ENCODE data around the gene ABITRAM. TPM values are rescaled to one million over a fixed set of nuclear protein-coding genes. Genes with fewer than 3 reads are reported as not detected.
"Not testable (repeated sequence)": the region's sequence is repeated elsewhere in the genome, so short reads cannot be mapped to it uniquely, and the experiment has no call there.

Gene ABITRAM
- total RNA-seq, 2 donors from 2014 or later = 11.0 to 13.9 TPM

- ATAC-seq; intact Hi-C loops (cut with DNase I, micrococcal nuclease); DNase-seq: not testable (repeated sequence)
These were observed 13.8 kb upstream of the ABITRAM start for GRCh38 chr9:108920401-108920800.

- intact Hi-C loops (cut with DNase I, micrococcal nuclease) = no loop called here
- DNase-seq = no peak
- peak; percentile 74 for ATAC-seq
These were observed 13.0 kb upstream of the ABITRAM start for GRCh38 chr9:108921200-108921599.

- DNase-seq (no peak), ATAC-seq (no peak)
- intact Hi-C loops (cut with DNase I, micrococcal nuclease) = no loop called here
These were observed 9.7 kb upstream of the ABITRAM start for GRCh38 chr9:108924466-108924865.

- no peak for ATAC-seq
- intact Hi-C loops (cut with DNase I, micrococcal nuclease) = no loop called here
- DNase-seq = no peak
These were observed 5.8 kb upstream of the ABITRAM start for GRCh38 chr9:108928386-108928785.

GRCh38 chr9:108933231-108933717 is 926 bp upstream of the ABITRAM start:
- DNase-seq = no peak
- intact Hi-C loops (cut with DNase I, micrococcal nuclease) = no loop called here
- ATAC-seq = peak; percentile 13

GRCh38 chr9:108933718-108934322 is 380 bp upstream of the ABITRAM start, which contains the start of gene ELP1:
TSS of gene ELP1 (minus strand) at chr9:108934124. CDS start at chr9:108931146, 2,978 bp downstream.
- intact Hi-C loops (cut with DNase I, micrococcal nuclease) = no loop called here
- peak; percentile 93 to 95 for DNase-seq
- ATAC-seq = peak; percentile 92

GRCh38 chr9:108937561-108938305 is 3.5 kb downstream of the ABITRAM start:
- intact Hi-C loops (cut with DNase I, micrococcal nuclease) = no loop called here
- DNase-seq = no peak
- no peak for ATAC-seq

- no peak for DNase-seq
- no peak for ATAC-seq
- intact Hi-C loops (cut with DNase I, micrococcal nuclease) = no loop called here
These were observed 5.8 kb downstream of the ABITRAM start for GRCh38 chr9:108939975-108940374.

- intact Hi-C loops (cut with DNase I, micrococcal nuclease) = no loop called here
- no peak for ATAC-seq
- no peak for DNase-seq
These were observed 16.0 kb downstream of the ABITRAM start for GRCh38 chr9:108950168-108950567.

GRCh38 chr9:108951578-108951977 is 17.4 kb downstream of the ABITRAM start:
- ATAC-seq = no peak
- intact Hi-C loops (cut with DNase I, micrococcal nuclease) = no loop called here
- DNase-seq = no peak

- DNase-seq (no peak), ATAC-seq (peak; percentile 38)
- intact Hi-C loops (cut with DNase I, micrococcal nuclease) = no loop called here
These were observed 19.9 kb downstream of the ABITRAM start for GRCh38 chr9:108953983-108954574.

GRCh38 chr9:108956022-108956630 is 21.9 kb downstream of the ABITRAM start:
- ATAC-seq (no peak), DNase-seq (no peak)
- intact Hi-C loops (cut with DNase I, micrococcal nuclease) = no loop called here

- intact Hi-C loops (cut with DNase I, micrococcal nuclease) = no loop called here
- no peak for ATAC-seq
- DNase-seq = no peak
These were observed 22.4 kb downstream of the ABITRAM start for GRCh38 chr9:108956631-108957026.

- intact Hi-C loops (cut with DNase I, micrococcal nuclease) = no loop called here
- no peak for DNase-seq
- no peak for ATAC-seq
These were observed 26.1 kb downstream of the ABITRAM start for GRCh38 chr9:108960331-108960730.

- intact Hi-C loops (cut with DNase I, micrococcal nuclease) = no loop called here
- DNase-seq = no peak
- ATAC-seq = no peak
These were observed 27.0 kb downstream of the ABITRAM start for GRCh38 chr9:108961151-108961550.

- no peak for ATAC-seq
- no peak for DNase-seq
These were observed 29.4 kb downstream of the ABITRAM start for GRCh38 chr9:108963459-108964143.

GRCh38 chr9:108967916-108968315 is 33.7 kb downstream of the ABITRAM start:
- ATAC-seq (no peak), DNase-seq (no peak)
- intact Hi-C loops (cut with DNase I, micrococcal nuclease) = no loop called here

More at GRCh38 chr9:108963459-108964143, 29.4 kb downstream of the ABITRAM start:
- intact Hi-C loops (cut with DNase I, micrococcal nuclease) = no loop called here

- intact Hi-C loops (cut with DNase I, micrococcal nuclease); DNase-seq; ATAC-seq: not testable (repeated sequence)
These were observed 37.2 kb downstream of the ABITRAM start for GRCh38 chr9:108971392-108971791.

GRCh38 chr9:108972186-108972585 is 38.0 kb downstream of the ABITRAM start:
- intact Hi-C loops (cut with DNase I, micrococcal nuclease) = no loop called here
- no peak for DNase-seq
- no peak for ATAC-seq
